H9 (cell line): ENCODE data around the gene DPP6. TPM values are rescaled to one million over a fixed set of nuclear protein-coding genes. Genes with fewer than 3 reads are reported as not detected.

Experiments
- DNase-seq: peaks from one replicate; pipeline ENCODE4 v3.0.0-alpha.2; 2017
- H2AFZ ChIP-seq: one replicate; pipeline ENCODE4 v1.6.1; 2013; ENCODE audit warnings: mild to moderate bottlenecking, low read length, control low read depth, moderate library complexity
- H2AK5ac ChIP-seq: 2 replicates; pipeline ENCODE4 v1.6.1; 2013; ENCODE audit warnings: low read length, control low read depth, mixed read lengths; ENCODE audit not compliant: insufficient read length
- H2BK120ac ChIP-seq: one replicate; pipeline ENCODE4 v1.6.1; 2013; ENCODE audit warnings: low read depth, mild to moderate bottlenecking, low read length, control low read depth, inconsistent platforms; ENCODE audit not compliant: poor library complexity, severe bottlenecking
- H2BK12ac ChIP-seq: 2 replicates; pipeline ENCODE4 v1.6.1; 2013; ENCODE audit warnings: low read length, control low read depth, mixed read lengths, low read depth; ENCODE audit not compliant: insufficient read length
- H2BK15ac ChIP-seq: 2 replicates; pipeline ENCODE4 v1.6.1; 2013; ENCODE audit warnings: low read depth, low read length, control low read depth
- H2BK20ac ChIP-seq: one replicate; pipeline ENCODE4 v1.6.1; 2013; ENCODE audit warnings: low read depth, mild to moderate bottlenecking, low read length, control low read depth, inconsistent platforms; ENCODE audit not compliant: poor library complexity, severe bottlenecking
- H2BK5ac ChIP-seq: 2 replicates; pipeline ENCODE4 v1.6.1; 2013; ENCODE audit warnings: low read length, control low read depth, mixed read lengths; ENCODE audit not compliant: insufficient read length
- H3K14ac ChIP-seq: 2 replicates; pipeline ENCODE4 v1.6.1; 2013; ENCODE audit warnings: low read length, control low read depth; ENCODE audit not compliant: insufficient read depth
- H3K18ac ChIP-seq: 2 replicates; pipeline ENCODE4 v1.6.1; 2013; ENCODE audit warnings: low read depth, mild to moderate bottlenecking, mixed read lengths, low read length, control low read depth; ENCODE audit not compliant: insufficient read length
- H3K23ac ChIP-seq: 2 replicates; pipeline ENCODE4 v1.6.1; 2013; ENCODE audit warnings: low read length, control low read depth, mixed read lengths, low read depth; ENCODE audit not compliant: insufficient read length
- H3K23me2 ChIP-seq: 2 replicates; pipeline ENCODE4 v1.6.1; 2013; ENCODE audit warnings: low read depth, mild to moderate bottlenecking, mixed read lengths, low read length, control low read depth; ENCODE audit not compliant: insufficient read length, poor library complexity, severe bottlenecking
- H3K27ac ChIP-seq: 2 replicates; pipeline ENCODE4 v1.5.1; 2013; ENCODE audit warnings: low read length, control low read depth, mixed read lengths, low read depth; ENCODE audit not compliant: insufficient read length
- H3K27me3 ChIP-seq: 2 replicates; pipeline ENCODE4 v1.6.1; 2013; ENCODE audit warnings: low read length, control low read depth, inconsistent platforms; ENCODE audit not compliant: insufficient read depth
- H3K4ac ChIP-seq: 2 replicates; pipeline ENCODE4 v1.6.1; 2013; ENCODE audit warnings: low read depth, mild to moderate bottlenecking, control low read depth, inconsistent platforms, low read length, moderate library complexity
- H3K4me1 ChIP-seq: 2 replicates; pipeline ENCODE4 v1.6.1; 2013; ENCODE audit warnings: low read length, control low read depth, inconsistent platforms; ENCODE audit not compliant: insufficient read depth
- H3K4me2 ChIP-seq: 2 replicates; pipeline ENCODE4 v1.6.1; 2013; ENCODE audit warnings: low read length, control low read depth, mixed read lengths; ENCODE audit not compliant: insufficient read length, insufficient read depth
- H3K56ac ChIP-seq: 2 replicates; pipeline ENCODE4 v1.6.1; 2013; ENCODE audit warnings: low read depth, mild to moderate bottlenecking, mixed read lengths, low read length, control low read depth; ENCODE audit not compliant: insufficient read length
- H3K79me1 ChIP-seq: 2 replicates; pipeline ENCODE4 v1.6.1; 2013; ENCODE audit warnings: low read depth, mild to moderate bottlenecking, moderate library complexity, low read length, control low read depth, inconsistent platforms; ENCODE audit not compliant: insufficient read depth, poor library complexity, severe bottlenecking
- H3K79me2 ChIP-seq: 2 replicates; pipeline ENCODE4 v1.6.1; 2013; ENCODE audit warnings: low read length, control low read depth, inconsistent platforms; ENCODE audit not compliant: insufficient read depth
- H3K9ac ChIP-seq: 2 replicates; pipeline ENCODE4 v1.6.1; 2013; ENCODE audit warnings: low read length, control low read depth, mixed read lengths; ENCODE audit not compliant: insufficient read length; ENCODE audit errors: extremely low read depth
- H3K9me3 ChIP-seq: one replicate; pipeline ENCODE4 v1.6.1; 2013; ENCODE audit warnings: low read depth, low read length, inconsistent platforms; ENCODE audit not compliant: control insufficient read depth
- H3T11ph ChIP-seq: one replicate; pipeline ENCODE4 v1.6.1; 2013; ENCODE audit warnings: mild to moderate bottlenecking, low read length, control low read depth, inconsistent platforms
- H4K20me1 ChIP-seq: one replicate; pipeline ENCODE4 v1.6.1; 2013; ENCODE audit not compliant: control insufficient read depth, insufficient read length, insufficient read depth
- H4K5ac ChIP-seq: 2 replicates; pipeline ENCODE4 v1.6.1; 2013; ENCODE audit warnings: low read depth, mild to moderate bottlenecking, mixed read lengths, low read length, control low read depth; ENCODE audit not compliant: insufficient read length
- H4K8ac ChIP-seq: replicated peaks from 2 replicates; pipeline ENCODE4 v1.6.1; 2013; ENCODE audit warnings: low read length, control low read depth, mixed read lengths, low read depth; ENCODE audit not compliant: insufficient read length
- H4K91ac ChIP-seq: 2 replicates; pipeline ENCODE4 v1.6.1; 2013; ENCODE audit warnings: low read depth, mild to moderate bottlenecking, moderate library complexity, mixed read lengths, low read length, control low read depth; ENCODE audit not compliant: insufficient read length
- H3K27ac Mint-ChIP-seq, 3 experiments: 2 replicates in 2 of 3; 3 replicates in 1 of 3; pipeline ENCODE4 v1.8.0; 2020 to 2021; ENCODE audit warnings: mixed read lengths in 3 of 3, mild to moderate bottlenecking in 1 of 3, moderate library complexity in 1 of 3
- H3K27me3 Mint-ChIP-seq: 2 replicates; pipeline ENCODE4 v1.8.0; 2021; ENCODE audit warnings: low read depth, mild to moderate bottlenecking, moderate library complexity, mixed read lengths
- H3K36me3 Mint-ChIP-seq, 3 experiments: 2 replicates in 2 of 3; 3 replicates in 1 of 3; pipeline ENCODE4 v1.8.0; 2020 to 2021; ENCODE audit warnings: low read depth in 3 of 3, mixed read lengths in 3 of 3; ENCODE audit not compliant: insufficient read depth in 1 of 3
- H3K4me1 Mint-ChIP-seq, 2 experiments: 2 replicates each; pipeline ENCODE4 v1.8.0; 2020; ENCODE audit warnings: mixed read lengths in 2 of 2
- H3K4me3 Mint-ChIP-seq, 2 experiments: 2 replicates in 1 of 2; 3 replicates in 1 of 2; pipeline ENCODE4 v1.8.0; 2020 to 2021; ENCODE audit warnings: mild to moderate bottlenecking in 2 of 2, mixed read lengths in 2 of 2, moderate library complexity in 1 of 2
- H3K9me3 Mint-ChIP-seq, 2 experiments: 2 replicates in 1 of 2; 3 replicates in 1 of 2; pipeline ENCODE4 v1.8.0; 2020; ENCODE audit warnings: mild to moderate bottlenecking in 2 of 2, mixed read lengths in 2 of 2, moderate library complexity in 1 of 2
- WGBS: extraction: QIAGEN DNeasy Blood & Tissue Kit; methylation state at CpG from one replicate; pipeline ENCODE4 v1.1.7; 2013; ENCODE audit warnings: missing lambda C conversion rate, low lambda C conversion rate, mixed read lengths; ENCODE audit not compliant: insufficient read length; ENCODE audit errors: extremely low coverage; 5-methylcytosine and 5-hydroxymethylcytosine counted together
- total RNA-seq: library from RNA; stranded (reverse); gene quantifications from 2 replicates; pipeline ENCODE4 v1.2.1, GENCODE V29; 2021
- TF ChIP-seq, protein P1 (sequence below): fragments of 200-600 bp; sonication (generic); conservative IDR thresholded peaks from 3 replicates; pipeline ENCODE4 v1.8.0; 2021; ENCODE audit warnings: antibody characterized with exemption, mild to moderate bottlenecking

DPP6 gene
- total RNA-seq, 1 experiment from 2014 or later = 4.5 TPM

DNA sequence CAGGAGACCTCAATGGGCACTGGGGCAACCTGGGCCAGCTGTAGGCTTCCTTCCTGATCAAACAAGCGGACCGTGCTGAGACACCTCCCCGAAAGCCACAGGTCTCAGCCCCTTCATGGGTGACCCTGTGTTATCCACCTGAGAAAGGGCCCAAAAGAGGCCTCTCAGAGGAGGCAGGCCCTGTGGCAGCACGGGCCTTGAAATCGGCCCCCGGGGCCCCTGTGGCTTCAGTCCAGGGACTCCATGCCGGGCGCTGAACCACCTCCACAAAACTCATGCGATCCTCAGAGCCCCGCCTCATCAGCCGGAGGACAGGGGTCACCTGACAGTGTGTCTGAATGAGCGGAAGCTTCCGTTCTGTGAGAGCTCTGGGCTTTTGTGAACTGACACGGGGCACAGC is 643.6 kb downstream of the DPP6 start:
- no peak overlapping the region for H3K23ac ChIP-seq
- H3K27me3 Mint-ChIP-seq = no peaks in the 10 kb centered on the region
- H3K23me2 ChIP-seq = no peaks in the 10 kb centered on the region
- H2AFZ ChIP-seq = no peak overlapping the region
- no peak overlapping the region for H4K91ac ChIP-seq
- H3K4me2 ChIP-seq = no peak overlapping the region
- no peak overlapping the region for H3K18ac ChIP-seq
- no peaks in the 10 kb centered on the region for H3K79me2 ChIP-seq
- no peak overlapping the region for H3T11ph ChIP-seq
- no peak overlapping the region for H2BK5ac ChIP-seq
- no peaks in the 10 kb centered on the region for H4K20me1 ChIP-seq
- H2BK15ac ChIP-seq = no peak overlapping the region
- H3K36me3 Mint-ChIP-seq = peaks cover 0 to 4% (median 2%) of the 10 kb centered on the region in 3 experiments; a peak in 2 of 7 replicates
- no peak overlapping the region for H3K4me3 Mint-ChIP-seq
- no peak overlapping the region for H2BK120ac ChIP-seq
- no peak overlapping the region for H4K5ac ChIP-seq
- no peak overlapping the region for H4K8ac ChIP-seq
- H2BK12ac ChIP-seq = no peak overlapping the region
- H2AK5ac ChIP-seq = no peak overlapping the region
- no peak overlapping the region for H3K9ac ChIP-seq
- no peak overlapping the region for H3K27ac ChIP-seq
- DNase-seq = no peak
- peaks cover 6 to 11% of the 10 kb centered on the region in 2 experiments for H3K4me1 Mint-ChIP-seq
- H2BK20ac ChIP-seq = no peak overlapping the region
- TF ChIP-seq, protein P1, sequence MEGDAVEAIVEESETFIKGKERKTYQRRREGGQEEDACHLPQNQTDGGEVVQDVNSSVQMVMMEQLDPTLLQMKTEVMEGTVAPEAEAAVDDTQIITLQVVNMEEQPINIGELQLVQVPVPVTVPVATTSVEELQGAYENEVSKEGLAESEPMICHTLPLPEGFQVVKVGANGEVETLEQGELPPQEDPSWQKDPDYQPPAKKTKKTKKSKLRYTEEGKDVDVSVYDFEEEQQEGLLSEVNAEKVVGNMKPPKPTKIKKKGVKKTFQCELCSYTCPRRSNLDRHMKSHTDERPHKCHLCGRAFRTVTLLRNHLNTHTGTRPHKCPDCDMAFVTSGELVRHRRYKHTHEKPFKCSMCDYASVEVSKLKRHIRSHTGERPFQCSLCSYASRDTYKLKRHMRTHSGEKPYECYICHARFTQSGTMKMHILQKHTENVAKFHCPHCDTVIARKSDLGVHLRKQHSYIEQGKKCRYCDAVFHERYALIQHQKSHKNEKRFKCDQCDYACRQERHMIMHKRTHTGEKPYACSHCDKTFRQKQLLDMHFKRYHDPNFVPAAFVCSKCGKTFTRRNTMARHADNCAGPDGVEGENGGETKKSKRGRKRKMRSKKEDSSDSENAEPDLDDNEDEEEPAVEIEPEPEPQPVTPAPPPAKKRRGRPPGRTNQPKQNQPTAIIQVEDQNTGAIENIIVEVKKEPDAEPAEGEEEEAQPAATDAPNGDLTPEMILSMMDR = no peak
- H3K14ac ChIP-seq = no peak overlapping the region
- H3K27me3 ChIP-seq = no peaks in the 10 kb centered on the region
- no peaks in the 10 kb centered on the region for H3K9me3 ChIP-seq
- no peak overlapping the region for H3K4ac ChIP-seq
- H3K56ac ChIP-seq = no peak overlapping the region
- no peaks in the 10 kb centered on the region for H3K79me1 ChIP-seq
- no CpG with 5 or more reads among the region's 14 CpGs for WGBS
- H3K9me3 Mint-ChIP-seq = peaks cover 0 to 3% of the 10 kb centered on the region in 2 experiments; a peak in 1 of 5 replicates
- H3K27ac Mint-ChIP-seq = peak overlapping the region in 1 of 3 experiments; percentile 55; a peak in 1 of 7 replicates
- H3K4me1 ChIP-seq = no peaks in the 10 kb centered on the region
